Liver (tissue), 3 donors: Measurements from ENCODE around the gene CBX2.

Experiments used
- ATF3 ChIP-seq: IDR thresholded peaks from 2 replicates; pipeline ENCODE4 v1.6.1; 2016; ENCODE audit warnings: antibody characterized with exemption
- CTCF ChIP-seq: fragments of 150-350 bp; IDR thresholded peaks from 2 replicates; pipeline ENCODE4 v1.5.1; 2017; ENCODE audit warnings: improper control_type of control experiment, low read depth, low read length; ENCODE audit not compliant: missing input control
- EGR1 ChIP-seq, 2 donors: IDR thresholded peaks; 2 replicates each; pipeline ENCODE4 v1.6.1; 2016 to 2018; ENCODE audit warnings: antibody characterized with exemption in 2 of 2, low read depth in 2 of 2
- JUND ChIP-seq, 2 donors: IDR thresholded peaks; 2 replicates each; pipeline ENCODE4 v1.6.1; 2016; ENCODE audit warnings: antibody characterized with exemption in 2 of 2
- MAX ChIP-seq: IDR thresholded peaks from 2 replicates; pipeline ENCODE4 v1.6.1; 2016; ENCODE audit warnings: antibody characterized with exemption
- RAD21 ChIP-seq, 2 donors: IDR thresholded peaks; 2 replicates each; pipeline ENCODE4 v1.6.1; 2016; ENCODE audit warnings: antibody characterized with exemption in 2 of 2, mild to moderate bottlenecking in 2 of 2
- REST ChIP-seq: IDR thresholded peaks from 2 replicates; pipeline ENCODE4 v1.6.1; 2016; ENCODE audit warnings: antibody characterized with exemption, mild to moderate bottlenecking
- RXRA ChIP-seq, 2 donors: IDR thresholded peaks; 2 replicates each; pipeline ENCODE4 v1.6.1; 2017 to 2018; ENCODE audit warnings: antibody characterized with exemption in 2 of 2, mild to moderate bottlenecking in 1 of 2
- SP1 ChIP-seq: IDR thresholded peaks from 2 replicates; pipeline ENCODE4 v1.6.1; 2018; ENCODE audit warnings: antibody characterized with exemption, mild to moderate bottlenecking
- TAF1 ChIP-seq: conservative IDR thresholded peaks from 2 replicates; pipeline ENCODE4 v1.6.1; 2016; ENCODE audit warnings: antibody characterized with exemption, mild to moderate bottlenecking
- YY1 ChIP-seq: IDR thresholded peaks from 2 replicates; pipeline ENCODE4 v1.6.1; 2016; ENCODE audit warnings: antibody characterized with exemption, mild to moderate bottlenecking
- donor health status: healthy.
- donor health status: healthy.

GRCh38 chr17:79730769-79731483, 47.0 kb upstream of the CBX2 start, which contains the start of gene ENPP7:
- TF ChIP-seq CTCF (no peak), MAX (no peak), ATF3 (no peak), REST (no peak), SP1 (peak; percentile 72), TAF1 (no peak), RAD21 (IDR thresholded peaks at IDR 0.05) (no peak), YY1 (peak; percentile 34), RXRA (IDR thresholded peaks at IDR 0.05) (peak; percentile 69 to 75), JUND (IDR thresholded peaks at IDR 0.05) (no peak), EGR1 (IDR thresholded peaks at IDR 0.05; ENCODE audit: low read depth in 2 of 2) (no peak)
